Duodenal mucosa (tissue), 2 donors: Measurements from ENCODE around the gene GPR161.
"Not testable (repeated sequence)": the region's sequence is repeated elsewhere in the genome, so short reads cannot be mapped to it uniquely, and the experiment has no call there.

ENCODE experiments used
- H3K27ac ChIP-seq: one replicate; pipeline ENCODE4 v1.7.0; 2013; ENCODE audit warnings: low read depth, low read length
- H3K27me3 ChIP-seq, 2 donors: one replicate each; pipeline ENCODE4 v1.7.0; 2013; ENCODE audit warnings: low read length in 2 of 2, control low read depth in 1 of 2; ENCODE audit not compliant: insufficient read depth in 2 of 2, control insufficient read depth in 1 of 2
- H3K36me3 ChIP-seq, 2 donors: one replicate each; pipeline ENCODE4 v1.7.0; 2013; ENCODE audit warnings: low read length in 2 of 2, control low read depth in 1 of 2; ENCODE audit not compliant: insufficient read depth in 2 of 2, control insufficient read depth in 1 of 2
- H3K4me1 ChIP-seq, 2 donors: one replicate each; pipeline ENCODE4 v1.7.0; 2013; ENCODE audit warnings: low read length in 2 of 2, control low read depth in 1 of 2; ENCODE audit not compliant: insufficient read depth in 2 of 2, control insufficient read depth in 1 of 2
- H3K4me3 ChIP-seq, 2 donors: one replicate each; pipeline ENCODE4 v1.7.0; 2013; ENCODE audit warnings: low read length in 2 of 2, low read depth in 1 of 2
- H3K9ac ChIP-seq, 2 donors: one replicate each; pipeline ENCODE4 v1.7.0; 2013; ENCODE audit warnings: low read length in 2 of 2, low read depth in 1 of 2
- H3K9me3 ChIP-seq, 2 donors: one replicate each; pipeline ENCODE4 v1.7.0; 2013; ENCODE audit warnings: low read length in 2 of 2, control low read depth in 1 of 2; ENCODE audit not compliant: control insufficient read depth in 1 of 2

GPR161 gene

GRCh38 chr1:168167806-168168205, 31.1 kb upstream of the GPR161 start:
- Histone ChIP-seq H3K27ac (no peak overlapping the region), H3K9me3 (no peaks in the 10 kb centered on the region)

DNA sequence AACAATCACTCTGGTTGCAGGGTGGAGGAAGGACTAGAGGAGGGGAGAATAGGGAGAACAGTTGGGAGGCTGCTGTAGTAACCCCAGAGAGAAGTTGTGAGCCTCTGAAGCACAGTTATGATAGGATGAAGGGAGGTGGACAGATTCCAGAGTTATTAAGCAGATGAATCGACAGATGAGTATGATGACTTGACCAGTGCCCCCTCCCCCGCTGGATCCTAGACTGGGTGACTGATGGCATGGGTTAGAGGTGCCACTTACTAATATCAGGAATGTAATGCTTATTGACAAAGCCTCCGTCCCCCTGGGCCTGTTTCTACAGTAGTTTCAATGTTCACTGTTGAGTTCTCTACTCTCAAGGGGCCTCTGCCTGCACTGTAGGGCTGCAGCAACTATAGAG, 28.0 kb upstream of the GPR161 start:
- Histone ChIP-seq H3K27ac (no peak overlapping the region), H3K9ac (no peak overlapping the region), H3K4me3 (no peak overlapping the region), H3K36me3 (no peaks in the 10 kb centered on the region), H3K9me3 (peaks cover 3 to 9% of the 10 kb centered on the region in 2 donors), H3K27me3 (no peaks in the 10 kb centered on the region), H3K4me1 (no peaks in the 10 kb centered on the region)

More at GRCh38 chr1:168167806-168168205, 31.1 kb upstream of the GPR161 start:
- H3K4me3 ChIP-seq, result no peak overlapping the region
- H3K9ac ChIP-seq, result no peak overlapping the region
- H3K27me3 ChIP-seq, result no peaks in the 10 kb centered on the region
- no peaks in the 10 kb centered on the region for H3K4me1 ChIP-seq
- no peaks in the 10 kb centered on the region for H3K36me3 ChIP-seq

DNA sequence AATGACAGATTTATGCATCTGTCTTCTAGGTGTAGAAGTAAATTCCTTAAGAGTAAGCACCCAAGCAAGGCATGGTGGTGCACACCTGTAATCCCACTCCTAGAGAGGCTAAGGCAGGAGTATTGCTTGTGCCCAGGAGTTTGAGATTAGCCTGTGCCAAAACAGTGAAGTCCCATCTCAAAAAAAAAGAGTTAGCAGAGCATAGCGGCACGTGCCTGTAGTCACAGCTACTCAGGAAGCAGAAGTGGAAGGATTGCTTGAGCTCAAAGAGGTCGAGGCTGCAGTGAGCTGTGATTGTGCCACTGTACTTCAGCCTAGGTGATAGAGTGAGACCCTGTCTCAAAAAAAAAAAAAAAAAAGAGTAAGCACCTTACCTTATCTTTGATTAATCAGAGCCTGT, 26.9 kb upstream of the GPR161 start:
- Histone ChIP-seq H3K27me3 (no peaks in the 10 kb centered on the region), H3K9me3 (peaks cover 3 to 9% of the 10 kb centered on the region in 2 donors), H3K9ac (no peak overlapping the region), H3K36me3 (no peaks in the 10 kb centered on the region), H3K4me3 (no peak overlapping the region), H3K4me1 (no peaks in the 10 kb centered on the region), H3K27ac (no peak overlapping the region)

DNA sequence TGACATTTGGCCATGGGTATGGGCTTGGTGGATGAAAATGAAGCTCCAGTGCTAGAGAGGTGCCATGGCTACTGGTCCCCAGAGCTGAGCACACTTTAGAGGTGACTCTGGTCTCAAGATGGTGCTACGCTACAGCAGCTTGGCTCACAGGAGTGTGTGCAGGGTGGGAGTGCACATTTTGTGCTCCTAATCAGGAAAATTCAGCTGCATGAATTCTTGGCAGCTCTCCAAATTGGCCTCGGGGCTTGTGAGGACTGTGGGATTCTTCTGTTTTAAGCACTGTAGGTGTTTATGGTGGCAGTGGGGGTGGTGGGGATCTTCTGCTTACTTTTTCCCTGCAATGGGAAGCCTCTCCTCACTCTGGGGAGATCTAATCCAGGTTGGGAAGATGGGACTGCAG, 24.7 kb upstream of the GPR161 start:
- Histone ChIP-seq H3K27me3 (no peaks in the 10 kb centered on the region), H3K9ac (no peak overlapping the region), H3K9me3 (peaks cover 8 to 14% of the 10 kb centered on the region in 2 donors), H3K4me1 (no peaks in the 10 kb centered on the region), H3K36me3 (no peaks in the 10 kb centered on the region), H3K27ac (no peak overlapping the region), H3K4me3 (no peak overlapping the region)

DNA sequence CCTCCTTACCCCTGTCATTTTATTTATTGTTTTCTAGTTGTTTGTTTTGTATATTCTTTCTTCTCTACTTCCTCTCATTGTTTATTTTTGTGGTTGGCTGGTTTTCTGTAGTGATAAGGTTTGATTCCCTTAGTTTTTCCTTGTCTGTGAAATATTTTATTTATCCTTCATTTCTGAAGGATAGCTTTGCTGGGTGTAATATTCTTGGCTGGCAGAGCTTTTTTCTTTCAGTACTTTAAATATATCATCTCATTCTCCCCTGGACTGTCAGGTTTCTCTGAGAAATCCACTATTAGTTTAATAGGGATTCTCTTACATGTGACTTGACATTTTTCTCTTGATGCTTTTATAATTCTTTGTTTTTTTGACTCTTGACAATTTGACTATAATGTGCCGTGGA, 23.2 kb upstream of the GPR161 start:
- Histone ChIP-seq H3K9ac (no peak overlapping the region), H3K27me3 (no peaks in the 10 kb centered on the region)

DNA sequence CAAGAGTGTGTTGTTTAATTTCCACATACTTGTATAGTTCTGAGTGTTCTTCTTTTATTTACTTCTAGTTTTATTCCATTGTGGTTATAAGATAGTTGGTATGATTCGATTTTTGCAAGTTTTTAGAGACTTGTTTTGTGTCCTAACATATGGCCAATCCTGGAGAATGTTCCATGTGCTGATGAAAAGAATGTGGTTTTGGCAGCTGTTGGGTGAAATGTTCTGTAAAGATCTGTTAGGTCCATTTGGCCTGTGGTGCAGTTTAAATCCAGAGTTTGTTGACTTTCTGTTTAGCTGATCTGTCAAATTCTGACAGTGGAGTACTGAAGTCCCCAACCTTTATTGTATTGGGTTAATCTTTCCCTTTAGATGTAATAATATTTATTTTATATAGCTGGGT, 22.5 kb upstream of the GPR161 start:
- no peak overlapping the region for H3K9ac ChIP-seq

More for the DNA sequence above, 23.2 kb upstream of the GPR161 start:
- Histone ChIP-seq H3K4me1 (no peaks in the 10 kb centered on the region), H3K36me3 (no peaks in the 10 kb centered on the region), H3K9me3 (peaks cover 8 to 14% of the 10 kb centered on the region in 2 donors), H3K27ac (no peak overlapping the region), H3K4me3 (no peak overlapping the region)

GRCh38 chr1:168157638-168158037, 20.9 kb upstream of the GPR161 start:
- Histone ChIP-seq H3K4me3 (no peak overlapping the region), H3K9me3 (peaks cover 8 to 14% of the 10 kb centered on the region in 2 donors), H3K27me3 (no peaks in the 10 kb centered on the region), H3K27ac (no peak overlapping the region), H3K9ac (no peak overlapping the region), H3K36me3 (no peaks in the 10 kb centered on the region), H3K4me1 (no peaks in the 10 kb centered on the region)

More for the DNA sequence above, 22.5 kb upstream of the GPR161 start:
- Histone ChIP-seq H3K9me3 (peaks cover 8 to 14% of the 10 kb centered on the region in 2 donors), H3K27me3 (no peaks in the 10 kb centered on the region), H3K27ac (no peak overlapping the region), H3K4me3 (no peak overlapping the region), H3K4me1 (no peaks in the 10 kb centered on the region), H3K36me3 (no peaks in the 10 kb centered on the region)

GRCh38 chr1:168155910-168156309, 19.2 kb upstream of the GPR161 start:
- no peak overlapping the region for H3K9ac ChIP-seq
- no peak overlapping the region for H3K4me3 ChIP-seq
- no peaks in the 10 kb centered on the region for H3K36me3 ChIP-seq
- H3K27ac ChIP-seq, result no peak overlapping the region
- H3K27me3 ChIP-seq, result no peaks in the 10 kb centered on the region
- no peaks in the 10 kb centered on the region for H3K4me1 ChIP-seq
- peaks cover 8 to 14% of the 10 kb centered on the region in 2 donors for H3K9me3 ChIP-seq

DNA sequence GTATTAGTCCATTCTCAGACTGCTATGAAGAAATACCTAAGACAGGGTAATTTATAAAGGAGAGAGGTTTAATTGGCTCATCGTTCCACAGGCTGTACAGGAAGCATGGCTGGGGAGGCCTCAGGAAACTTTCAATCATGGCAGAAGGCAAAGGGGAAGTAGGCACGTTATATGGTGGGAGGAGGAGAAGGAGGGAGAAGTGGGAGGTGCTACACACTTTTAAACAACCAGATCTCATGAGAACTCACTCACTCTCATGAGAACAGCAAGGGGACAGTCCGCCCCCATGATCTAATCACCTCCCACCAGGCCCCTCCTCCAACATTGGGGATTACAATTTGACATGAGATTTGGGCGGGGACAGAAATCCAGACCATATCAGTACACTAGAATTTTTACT, 18.0 kb upstream of the GPR161 start:
- not testable (repeated sequence) for H3K9ac ChIP-seq, H3K9me3 ChIP-seq, H3K36me3 ChIP-seq, H3K4me3 ChIP-seq, H3K4me1 ChIP-seq, H3K27me3 ChIP-seq, H3K27ac ChIP-seq

DNA sequence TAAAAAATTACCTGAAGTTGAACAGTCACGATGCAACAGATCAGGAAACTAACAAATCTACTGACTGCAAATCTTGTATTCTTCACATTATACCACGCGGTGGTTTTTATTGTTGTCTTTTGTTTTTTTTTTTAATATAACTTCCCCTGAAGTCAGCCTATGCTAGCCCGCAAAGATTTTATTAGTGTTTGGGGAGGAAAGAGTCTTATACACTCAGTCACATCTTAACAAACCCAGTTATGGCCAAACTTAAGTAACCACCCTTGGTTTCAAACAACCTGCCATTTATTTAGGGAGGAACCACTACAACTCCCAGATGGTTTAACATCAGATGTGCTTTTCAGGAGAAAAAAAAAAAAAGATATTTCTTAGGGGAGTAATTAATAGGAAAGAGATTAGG, 15.2 kb upstream of the GPR161 start:
- Histone ChIP-seq H3K9ac (no peak overlapping the region), H3K4me3 (no peak overlapping the region), H3K4me1 (no peaks in the 10 kb centered on the region), H3K27me3 (no peaks in the 10 kb centered on the region), H3K36me3 (no peaks in the 10 kb centered on the region), H3K27ac (no peak overlapping the region), H3K9me3 (no peaks in the 10 kb centered on the region)

- Histone ChIP-seq H3K9me3 (no peaks in the 10 kb centered on the region), H3K4me3 (no peak overlapping the region), H3K4me1 (no peaks in the 10 kb centered on the region), H3K27ac (no peak overlapping the region), H3K9ac (no peak overlapping the region), H3K36me3 (no peaks in the 10 kb centered on the region), H3K27me3 (no peaks in the 10 kb centered on the region)
Measured at GRCh38 chr1:168150283-168150682, 13.6 kb upstream of the GPR161 start.
